Ovary (tissue), 3 donors: ENCODE data around the gene MYL4.

Source experiments
- CTCF ChIP-seq, 3 donors: fragments of 450-650 bp in 2 of 3; fragments of 200-600 bp in 1 of 3; IDR thresholded peaks; one replicate each; pipeline versions ENCODE4 v1.5.1 to v1.8.0; 2016 to 2022; ENCODE audit warnings: antibody characterized with exemption in 3 of 3, mild to moderate bottlenecking in 1 of 3
- POLR2A ChIP-seq: fragments of 450-650 bp; IDR thresholded peaks from one replicate; pipeline ENCODE4 v1.6.1; 2017; ENCODE audit warnings: antibody characterized with exemption, mild to moderate bottlenecking, moderate library complexity
- donor health status: DM: no; HTN: no; CAD: no.

- TF ChIP-seq CTCF (IDR thresholded peaks at IDR 0.05) = no peak
- no peak for TF ChIP-seq POLR2A
Measured at GRCh38 chr17:47180337-47180736, 28.8 kb upstream of the MYL4 start.
